K562 (cell line): ENCODE measurements around the gene NHS. TPM values are rescaled to one million over a fixed set of nuclear protein-coding genes. Genes with fewer than 3 reads are reported as not detected.

Experiments
- ATAC-seq: fragments of 200-7000 bp; cut with Tn5 transposase; 3 replicates; pipeline ENCODE4 v1.9.1; 2020; ENCODE audit warnings: moderate library complexity
- BruUV-seq: library from RNA; stranded (reverse); fragments of 400-500 nt; replicated peaks from 2 replicates; lab custom pipeline; 2021; lab: Mats Ljungman, UMichigan
- CTCF ChIA-PET: fragments of 300-600 bp; formaldehyde crosslinking; extraction: SDS; loops from one replicate; lab custom pipeline; 2021; ENCODE audit warnings: low intra/inter-chr PET ratio; lab: Yijun Ruan, JAX
- POLR2A ChIA-PET: fragments of 300-600, 350-650 bp; sonication (Branson Sonifier 250); formaldehyde crosslinking; extraction: SDS; loops from one replicate; lab custom pipeline; 2021; ENCODE audit warnings: antibody characterized with exemption, inconsistent platforms; lab: Yijun Ruan, JAX
- DNase-seq, 4 experiments: peaks; one replicate each; pipeline versions ENCODE4 v3.0.0 to v3.0.0-alpha.2; 2011 to 2018; ENCODE audit warnings: low spot score in 3 of 4, mixed read lengths in 3 of 4; ENCODE audit errors: extremely low read depth in 1 of 4
- FAIRE-seq: peaks from 2 replicates; lab custom pipeline; 2011; peaks lifted over from hg19 to GRCh38; lab: Jason Lieb, UNC
- H2AFZ ChIP-seq: 2 replicates; pipeline ENCODE4 v1.6.0; 2011; ENCODE audit warnings: low read depth, low read length, control low read depth, inconsistent platforms
- H3K27ac ChIP-seq: fragments of 200-600 bp; 3 replicates; pipeline ENCODE4 v1.8.0; 2011; ENCODE audit warnings: low read depth, mild to moderate bottlenecking, control low read depth, inconsistent platforms, low read length, moderate library complexity, mixed read lengths; ENCODE audit errors: extremely low read depth
- H3K27me3 ChIP-seq, 2 experiments: fragments of 300-600 bp in 1 of 2; 2 replicates in 1 of 2; 3 replicates in 1 of 2; pipeline versions ENCODE4 v1.6.0 to v1.8.0; 2011; ENCODE audit warnings: inconsistent platforms in 2 of 2, low read length in 2 of 2, mild to moderate bottlenecking in 1 of 2, mixed read lengths in 1 of 2, moderate library complexity in 1 of 2; ENCODE audit not compliant: control insufficient read depth in 2 of 2, insufficient read depth in 2 of 2
- H3K36me3 ChIP-seq: fragments of 300-600 bp; 3 replicates; pipeline ENCODE4 v1.8.0; 2011; ENCODE audit warnings: mild to moderate bottlenecking, low read length, inconsistent platforms; ENCODE audit not compliant: control insufficient read depth, insufficient read depth
- H3K4me1 ChIP-seq, 2 experiments: fragments of 200-600 bp in 1 of 2; replicated peaks in 1 of 2; 2 replicates in 1 of 2; 3 replicates in 1 of 2; pipeline versions ENCODE4 v1.5.1 to v1.8.0; 2011; ENCODE audit warnings: inconsistent platforms in 2 of 2, low read length in 2 of 2, mild to moderate bottlenecking in 1 of 2, mixed read lengths in 1 of 2, moderate library complexity in 1 of 2; ENCODE audit not compliant: control insufficient read depth in 2 of 2, insufficient read depth in 2 of 2
- H3K4me2 ChIP-seq: 2 replicates; pipeline ENCODE4 v1.6.1; 2011; ENCODE audit warnings: low read length, control low read depth, inconsistent platforms, mixed read lengths; ENCODE audit not compliant: insufficient read depth
- H3K4me3 ChIP-seq: fragments of 200-600 bp; sonication (generic), shearing (Covaris generic); 2 replicates; pipeline ENCODE4 v1.5.1; 2016; ENCODE audit warnings: control low read depth, inconsistent platforms
- H3K79me2 ChIP-seq: fragments of 200-600 bp; 3 replicates; pipeline ENCODE4 v1.8.0; 2011; ENCODE audit warnings: low read length, inconsistent platforms; ENCODE audit not compliant: control insufficient read depth, insufficient read depth
- H3K9ac ChIP-seq, 2 experiments: 2 replicates each; pipeline versions ENCODE4 v1.6.0 to v1.6.1; 2011; ENCODE audit warnings: low read depth in 2 of 2, low read length in 2 of 2, control low read depth in 1 of 2, inconsistent platforms in 1 of 2, mild to moderate bottlenecking in 1 of 2, mixed read lengths in 1 of 2; ENCODE audit not compliant: insufficient read depth in 1 of 2
- H3K9me1 ChIP-seq: one replicate; pipeline ENCODE4 v1.6.0; 2011; ENCODE audit warnings: inconsistent platforms, mild to moderate bottlenecking, low read length, moderate library complexity; ENCODE audit not compliant: control insufficient read depth, insufficient read depth
- H3K9me3 ChIP-seq: replicated peaks from 2 replicates; pipeline ENCODE4 v1.5.1; 2011; ENCODE audit warnings: low read depth, low read length, inconsistent platforms; ENCODE audit not compliant: control insufficient read depth, insufficient read depth
- H4K20me1 ChIP-seq: replicated peaks from 2 replicates; pipeline ENCODE4 v1.6.1; 2011; ENCODE audit warnings: low read length, inconsistent platforms, mixed read lengths; ENCODE audit not compliant: control insufficient read depth, insufficient read depth
- ARID4B ChIP-seq: sonication (generic); formaldehyde crosslinking; IDR thresholded peaks from 2 replicates; pipeline ENCODE4 v1.8.0; 2022; ENCODE audit warnings: mild to moderate bottlenecking, missing genetic modification reagents
- C11orf30 ChIP-seq: fragments of 450-650 bp; IDR thresholded peaks from 2 replicates; pipeline ENCODE4 v1.6.1; 2016; ENCODE audit warnings: low read depth, mild to moderate bottlenecking
- JUND ChIP-seq, 2 experiments: IDR thresholded peaks; 2 replicates in 1 of 2; 3 replicates in 1 of 2; pipeline ENCODE4 v1.6.1; 2011; ENCODE audit warnings: borderline replicate concordance in 2 of 2, low read depth in 2 of 2, low read length in 2 of 2, improper control_type of control experiment in 1 of 2, missing biosample characterization in 1 of 2, missing genetic modification characterization in 1 of 2, missing genetic modification reagents in 1 of 2
- KDM1A ChIP-seq, 2 experiments: fragments of 450-650 bp; IDR thresholded peaks; 2 replicates each; pipeline ENCODE4 v1.6.1; 2016; ENCODE audit warnings: mild to moderate bottlenecking in 2 of 2
- LARP7 ChIP-seq: fragments of 450-650 bp; IDR thresholded peaks from 2 replicates; pipeline ENCODE4 v1.6.1; 2016
- STAG1 ChIP-seq: sonication (generic); formaldehyde crosslinking; IDR thresholded peaks from 2 replicates; pipeline ENCODE4 v1.5.0; 2020; ENCODE audit warnings: missing genetic modification reagents, borderline replicate concordance
- WHSC1 ChIP-seq: IDR thresholded peaks from one replicate; pipeline ENCODE4 v1.6.1; 2012; ENCODE audit warnings: low read length, control low read depth, inconsistent platforms
- ZNF695 ChIP-seq: fragments of 450-650 bp; formaldehyde crosslinking; IDR thresholded peaks from 2 replicates; pipeline ENCODE4 v1.4.0; 2020; ENCODE audit warnings: mild to moderate bottlenecking, moderate library complexity
- WGBS: fragments of 100-300 bp; shearing (Covaris generic); methylation state at CpG from one replicate; pipeline ENCODE4 v1.1.6; 2016; ENCODE audit warnings: low coverage, mixed read lengths; ENCODE audit not compliant: insufficient coverage; ENCODE audit errors: missing lambda C conversion rate; 5-methylcytosine and 5-hydroxymethylcytosine counted together
- in situ Hi-C: fragments of 300-500 bp; cut with MboI; formaldehyde crosslinking; loops from 4 replicates; pipeline ENCODE4 v1.15.0; 2018; ENCODE audit warnings: inconsistent platforms, mixed read lengths
- intact Hi-C: fragments of 100-400 bp; cut with micrococcal nuclease; formaldehyde crosslinking; loops from 2 replicates; pipeline ENCODE4 v1.14.2; 2022
- polyA plus RNA-seq, 8 experiments: library from polyadenylated mRNA; depleted of rRNA in 4 of 8; stranded (reverse) in 5 of 8; unstranded in 3 of 8; fragments of >200 nt; fragmentation: Nextera tagmentation in 2 of 8; fragmentation: Illumina TruSeq in 1 of 8; extraction: Ambion mirVana in 2 of 8; extraction: Trizol in 1 of 8; gene quantifications; 2 replicates each; pipeline versions ENCODE4 v1.2.1 to v1.2.3, GENCODE V29; 2011 to 2014; ENCODE audit warnings: inconsistent platforms in 1 of 8, missing spikeins in 1 of 8
- total RNA-seq, 7 experiments: library from RNA; depleted of rRNA in 6 of 7; stranded (reverse); fragments of >200 nt in 6 of 7; fragmentation: Illumina TruSeq in 2 of 7; extraction: Trizol in 2 of 7; gene quantifications; 2 replicates each; pipeline versions ENCODE4 v1.2.1 to v1.2.3, GENCODE V29; 2011 to 2021; ENCODE audit warnings: low replicate concordance in 1 of 7

NHS gene
- total and polyA plus RNA-seq, 9 of the 15 experiments (the other 6 are each of a cell fraction or from before 2014, with no cell fraction given): 0.02 TPM; not detected in 8

GRCh38 chrX:17668929-17669328 is 293.9 kb downstream of the NHS start:
- POLR2A ChIA-PET: no interaction called here
- no peak for FAIRE-seq
- intact Hi-C loops: no loop called here
- TF ChIP-seq STAG1 (CRISPR knock-in tag): no peak
- no peak for TF ChIP-seq JUND (IDR thresholded peaks at IDR 0.05; ENCODE audit: borderline replicate concordance, low read depth, low read length)
- TF ChIP-seq JUND (tag; IDR thresholded peaks at IDR 0.05; ENCODE audit: borderline replicate concordance, low read depth, low read length): no peak
- TF ChIP-seq WHSC1: no peak
- no peak for TF ChIP-seq LARP7
- TF ChIP-seq KDM1A (IDR thresholded peaks at IDR 0.05): no peak
- TF ChIP-seq C11orf30: no peak
- no peak for TF ChIP-seq ZNF695 (CRISPR knock-in tag)
- no peak for TF ChIP-seq ARID4B (CRISPR knock-in tag)

More at GRCh38 chrX:17668929-17669328, 293.9 kb downstream of the NHS start:
- Histone ChIP-seq H3K9me1 (no peaks in the 10 kb centered on the region), H3K79me2 (no peaks in the 10 kb centered on the region), H3K9me3 (no peaks in the 10 kb centered on the region), H3K9ac (no peak overlapping the region), H3K4me3 (no peak overlapping the region), H4K20me1 (no peaks in the 10 kb centered on the region), H3K27me3 (no peaks in the 10 kb centered on the region), H3K4me2 (no peak overlapping the region), H3K36me3 (no peaks in the 10 kb centered on the region), H3K4me1 (no peaks in the 10 kb centered on the region), H2AFZ (no peak overlapping the region), H3K27ac (no peak overlapping the region)
- CTCF ChIA-PET: no interaction called here
- no TSS peak for BruUV-seq
- WGBS: 4% methylated on average over 2 of the region's 4 CpGs
- DNase-seq (no peak), ATAC-seq (no peak)
- in situ Hi-C loops: no loop called here
